ENCODE measurements around the gene KCNQ2.

GRCh38 chr20:63397946-63398450 is 74.5 kb downstream of the KCNQ2 start:
- TF ChIP-seq GLIS3 (CRISPR knock-in tag; IDR thresholded peaks at IDR 0.05) (no peak), ZFP30 (CRISPR knock-in tag; IDR thresholded peaks at IDR 0.05) (no peak), ZC3H10 (CRISPR knock-in tag; IDR thresholded peaks at IDR 0.05) (no peak), TSHZ2 (CRISPR knock-in tag; IDR thresholded peaks at IDR 0.05) (no peak), TOX (CRISPR knock-in tag; IDR thresholded peaks at IDR 0.05; ENCODE audit: borderline replicate concordance) (no peak), CSDC2 (CRISPR knock-in tag; IDR thresholded peaks at IDR 0.05) (no peak), ARNTL (CRISPR knock-in tag; IDR thresholded peaks at IDR 0.05; ENCODE audit: borderline replicate concordance, low read depth) (no peak), PATZ1 (CRISPR knock-in tag; IDR thresholded peaks at IDR 0.05; ENCODE audit: borderline replicate concordance) (no peak), PPARA (CRISPR knock-in tag; IDR thresholded peaks at IDR 0.05; ENCODE audit: borderline replicate concordance) (no peak)

Data from SK-N-SH treated with all-trans-retinoic acid at 6 μM for 48 hours (cell line).